ENCODE results near the gene SMARCAL1.
A peak's percentile ranks its signal among the peaks of the same experiment; 100 is the strongest.
"Not testable (repeated sequence)": the region's sequence is repeated elsewhere in the genome, so short reads cannot be mapped to it uniquely, and the experiment has no call there.

SMARCAL1 gene

GRCh38 chr2:216412022-216412999 is at the start of gene SMARCAL1:
SMARCAL1 (plus strand) TSS chr2:216412484; CDS start chr2:216414705, 2,221 bp downstream.
- peak; percentile 87 for DNase-seq

- DNase-seq = no peak
These were observed 49.6 kb upstream of the SMARCAL1 start for GRCh38 chr2:216362730-216363129.

- no peak for DNase-seq
These were observed 49.1 kb upstream of the SMARCAL1 start for GRCh38 chr2:216363221-216363620.

- DNase-seq = no peak
These were observed 46.8 kb upstream of the SMARCAL1 start for GRCh38 chr2:216365518-216365917.

- no peak for DNase-seq
These were observed 45.4 kb upstream of the SMARCAL1 start for GRCh38 chr2:216366777-216367471.

GRCh38 chr2:216369821-216370220 is 42.5 kb upstream of the SMARCAL1 start:
- no peak for DNase-seq

GRCh38 chr2:216370961-216371712 is 41.1 kb upstream of the SMARCAL1 start:
- no peak for DNase-seq

GRCh38 chr2:216371721-216372702 is 40.3 kb upstream of the SMARCAL1 start, which contains the start of gene MARCHF4:
MARCHF4 (minus strand) TSS chr2:216372483; CDS start chr2:216370260, 2,223 bp downstream.
- no peak for DNase-seq

- no peak for DNase-seq
These were observed 39.5 kb upstream of the SMARCAL1 start for GRCh38 chr2:216372761-216373291.

GRCh38 chr2:216373896-216374295 is 38.4 kb upstream of the SMARCAL1 start:
- no peak for DNase-seq

- no peak for DNase-seq
These were observed 37.0 kb upstream of the SMARCAL1 start for GRCh38 chr2:216375286-216375685.

GRCh38 chr2:216379977-216380376 is 32.3 kb upstream of the SMARCAL1 start:
- DNase-seq = no peak

GRCh38 chr2:216384409-216384808 is 27.9 kb upstream of the SMARCAL1 start:
- DNase-seq = not testable (repeated sequence)

- DNase-seq = no peak
These were observed 26.8 kb upstream of the SMARCAL1 start for GRCh38 chr2:216385478-216385877.

- DNase-seq = no peak
These were observed 25.0 kb upstream of the SMARCAL1 start for GRCh38 chr2:216387262-216387661.

- DNase-seq = no peak
These were observed 24.0 kb upstream of the SMARCAL1 start for GRCh38 chr2:216388046-216388884.

- no peak for DNase-seq
These were observed 22.7 kb upstream of the SMARCAL1 start for GRCh38 chr2:216389570-216389969.

- DNase-seq = no peak
These were observed 20.9 kb upstream of the SMARCAL1 start for GRCh38 chr2:216391401-216391800.

GRCh38 chr2:216392018-216392562 is 20.2 kb upstream of the SMARCAL1 start:
- DNase-seq = no peak
